Activated CD4-positive, CD25-positive, alpha-beta regulatory T cell treated with anti-CD3 and anti-CD28 coated beads, Interleukin-2, amount 50 U/mL, for 72 hours (primary cell): ENCODE measurements around the gene NOPCHAP1.

Experiments
- DNase-seq: peaks from one replicate; pipeline ENCODE4 v3.0.0; 2021

The NOPCHAP1 gene

GRCh38 chr12:105025890-105026289, 39.8 kb downstream of the NOPCHAP1 start:
- no peak for DNase-seq

- DNase-seq, result no peak
These were observed 40.3 kb downstream of the NOPCHAP1 start for GRCh38 chr12:105026411-105026810.

- no peak for DNase-seq
These were observed 45.0 kb downstream of the NOPCHAP1 start for GRCh38 chr12:105030820-105031807.

GRCh38 chr12:105032703-105033357, 46.7 kb downstream of the NOPCHAP1 start:
- DNase-seq, result no peak

- no peak for DNase-seq
These were observed 47.7 kb downstream of the NOPCHAP1 start for GRCh38 chr12:105033851-105034250.
